HG03520 (cell line): ENCODE results near the gene CARMIL1.
"Not testable (repeated sequence)": the region's sequence is repeated elsewhere in the genome, so short reads cannot be mapped to it uniquely, and the experiment has no call there.

Source experiments
- ATAC-seq: cut with Tn5 transposase; IDR thresholded peaks from one replicate; pipeline ENCODE4 v1.9.1; 2021; ENCODE audit warnings: mild to moderate bottlenecking, moderate library complexity; ENCODE audit not compliant: unreplicated experiment

CARMIL1 gene

GRCh38 chr6:25275436-25275835, 3.7 kb upstream of the CARMIL1 start:
- no peak for ATAC-seq

- ATAC-seq, result no peak
These were observed 1.8 kb upstream of the CARMIL1 start for GRCh38 chr6:25277386-25277785.

- no peak for ATAC-seq
These were observed 1.3 kb upstream of the CARMIL1 start for GRCh38 chr6:25277857-25278256.

GRCh38 chr6:25278261-25278913, 787 bp upstream of the CARMIL1 start:
- ATAC-seq, result peak; percentile 27

GRCh38 chr6:25279748-25280343, 672 bp downstream of the CARMIL1 start:
- no peak for ATAC-seq

- no peak for ATAC-seq
These were observed 1.3 kb downstream of the CARMIL1 start for GRCh38 chr6:25280344-25281074.

GRCh38 chr6:25286891-25287290, 7.7 kb downstream of the CARMIL1 start:
- no peak for ATAC-seq

GRCh38 chr6:25287941-25288340, 8.8 kb downstream of the CARMIL1 start:
- no peak for ATAC-seq

GRCh38 chr6:25288518-25288917, 9.3 kb downstream of the CARMIL1 start:
- ATAC-seq, result no peak

GRCh38 chr6:25290306-25291060, 11.3 kb downstream of the CARMIL1 start:
- no peak for ATAC-seq

GRCh38 chr6:25292384-25292783, 13.2 kb downstream of the CARMIL1 start:
- ATAC-seq, result no peak

GRCh38 chr6:25295651-25296050, 16.5 kb downstream of the CARMIL1 start:
- no peak for ATAC-seq

- ATAC-seq, result no peak
These were observed 17.2 kb downstream of the CARMIL1 start for GRCh38 chr6:25296217-25296905.

- ATAC-seq, result no peak
These were observed 17.9 kb downstream of the CARMIL1 start for GRCh38 chr6:25297039-25297441.

GRCh38 chr6:25297823-25298522, 18.8 kb downstream of the CARMIL1 start:
- no peak for ATAC-seq

GRCh38 chr6:25298523-25298865, 19.3 kb downstream of the CARMIL1 start:
- not testable (repeated sequence) for ATAC-seq

GRCh38 chr6:25301362-25301761, 22.2 kb downstream of the CARMIL1 start:
- no peak for ATAC-seq

- ATAC-seq, result no peak
These were observed 23.0 kb downstream of the CARMIL1 start for GRCh38 chr6:25302151-25302550.

- ATAC-seq, result no peak
These were observed 23.5 kb downstream of the CARMIL1 start for GRCh38 chr6:25302677-25303128.

GRCh38 chr6:25303254-25303653, 24.1 kb downstream of the CARMIL1 start:
- no peak for ATAC-seq
